SH-SY5Y (cell line): Measurements from ENCODE around the gene ABCA4.

Source experiments
- GATA2 ChIP-seq: IDR thresholded peaks from 2 replicates; pipeline ENCODE4 v1.6.1; 2011; ENCODE audit warnings: mild to moderate bottlenecking, low read depth, low read length
- GATA3 ChIP-seq: IDR thresholded peaks from 2 replicates; pipeline ENCODE4 v1.6.1; 2011; ENCODE audit warnings: low read depth, mild to moderate bottlenecking, low read length, moderate library complexity

ABCA4 gene

DNA sequence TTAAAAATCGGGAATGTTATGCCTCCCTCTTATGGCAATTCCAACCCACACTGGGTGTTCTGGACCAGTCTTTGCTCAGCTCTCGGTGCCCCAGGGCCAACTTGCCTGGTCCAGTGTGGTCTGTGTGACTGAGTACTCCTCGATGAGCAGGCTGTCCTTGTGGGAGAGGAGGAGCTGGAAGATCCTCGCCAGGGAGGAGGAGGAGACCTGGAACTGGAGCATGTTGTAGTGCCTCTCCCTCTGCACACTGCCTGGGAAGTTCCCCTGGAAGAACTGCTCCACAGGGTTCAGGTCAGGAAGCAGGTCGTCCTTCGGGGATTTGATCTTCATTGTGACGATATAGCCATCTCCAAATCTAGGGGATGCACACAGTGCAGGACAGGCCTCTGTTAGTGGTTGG, 123.2 kb downstream of the ABCA4 start:
- TF ChIP-seq GATA2 (no peak), GATA3 (no peak)

DNA sequence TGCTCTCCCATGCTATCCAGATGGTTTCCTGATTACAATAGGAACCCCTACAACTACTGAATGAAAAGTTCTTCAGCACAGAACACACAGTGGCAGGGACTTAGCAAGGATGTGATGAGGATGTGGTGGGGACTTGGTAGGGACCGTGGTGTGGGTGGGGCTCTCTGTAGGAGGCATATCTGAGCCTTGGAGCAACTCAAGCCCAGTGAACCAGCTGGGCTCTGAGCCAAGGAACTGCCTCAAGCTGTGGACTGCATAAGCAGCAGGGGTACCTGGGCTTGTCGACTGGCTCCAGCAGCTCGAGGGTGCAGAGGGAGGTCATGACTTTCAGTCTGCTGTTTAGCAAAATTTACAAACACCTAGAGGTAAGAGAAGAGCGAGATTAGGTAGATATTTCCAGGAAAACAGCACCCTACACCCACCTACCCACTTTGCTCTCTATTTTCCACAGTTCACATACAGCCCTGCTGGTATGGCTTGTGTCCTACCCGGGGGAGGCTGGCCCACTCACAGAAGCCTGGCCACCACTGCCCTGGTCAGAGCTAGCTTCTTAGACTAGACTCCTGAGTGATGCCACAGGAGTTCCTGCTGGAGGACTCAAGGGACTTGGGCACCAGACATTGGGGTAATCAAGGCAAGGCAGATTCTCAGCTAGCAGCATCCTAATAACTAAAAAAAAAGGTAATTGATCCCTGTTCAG, 125.0 kb downstream of the ABCA4 start:
- TF ChIP-seq GATA3: no peak
- TF ChIP-seq GATA2: no peak

DNA sequence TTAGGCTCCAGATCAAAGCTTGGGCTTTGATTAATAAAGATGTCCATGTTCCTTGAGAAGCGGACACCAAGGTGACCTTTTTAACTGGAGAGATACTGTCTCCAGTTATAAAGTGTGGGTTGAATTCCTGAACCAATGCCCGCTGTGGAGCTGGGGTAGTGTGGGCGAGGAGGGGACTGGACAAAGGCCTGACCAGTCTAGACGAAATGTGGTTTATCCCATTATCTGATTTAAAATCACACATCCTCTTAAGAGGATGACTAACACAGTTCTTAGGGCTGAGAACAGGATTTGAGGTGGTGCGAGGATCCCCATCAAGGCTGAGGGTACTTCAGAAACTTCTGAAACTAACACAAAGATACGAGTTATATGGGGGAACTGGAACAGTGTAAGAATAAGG, 127.2 kb downstream of the ABCA4 start:
- TF ChIP-seq GATA2 (no peak), GATA3 (no peak)

- TF ChIP-seq GATA3 (no peak), GATA2 (no peak)
These were observed 128.0 kb downstream of the ABCA4 start for GRCh38 chr1:93992954-93993353.

DNA sequence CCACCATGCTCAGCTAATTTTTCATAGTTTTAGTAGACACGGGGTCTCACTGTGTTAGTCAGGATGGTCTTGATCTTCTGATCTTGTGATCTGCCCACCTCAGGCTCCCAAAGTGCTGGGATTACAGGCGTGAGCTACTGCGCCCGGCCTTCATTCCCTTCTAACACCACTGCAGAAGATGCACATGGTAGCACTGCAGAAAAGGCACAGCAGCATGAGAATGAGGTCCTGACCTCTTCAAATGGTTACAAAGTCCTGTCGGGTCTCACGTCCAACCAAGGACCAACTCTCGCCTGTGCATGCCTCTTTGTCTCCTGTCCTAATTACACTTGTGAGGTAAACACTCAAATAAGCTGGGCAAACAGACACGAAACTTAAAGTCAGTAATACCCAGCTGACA, 128.8 kb downstream of the ABCA4 start:
- TF ChIP-seq GATA3 (no peak), GATA2 (no peak)

- TF ChIP-seq GATA3: no peak
These were observed 129.7 kb downstream of the ABCA4 start for GRCh38 chr1:93991271-93991670.

GRCh38 chr1:93990010-93990409, 130.9 kb downstream of the ABCA4 start:
- no peak for TF ChIP-seq GATA3
- TF ChIP-seq GATA2: no peak

DNA sequence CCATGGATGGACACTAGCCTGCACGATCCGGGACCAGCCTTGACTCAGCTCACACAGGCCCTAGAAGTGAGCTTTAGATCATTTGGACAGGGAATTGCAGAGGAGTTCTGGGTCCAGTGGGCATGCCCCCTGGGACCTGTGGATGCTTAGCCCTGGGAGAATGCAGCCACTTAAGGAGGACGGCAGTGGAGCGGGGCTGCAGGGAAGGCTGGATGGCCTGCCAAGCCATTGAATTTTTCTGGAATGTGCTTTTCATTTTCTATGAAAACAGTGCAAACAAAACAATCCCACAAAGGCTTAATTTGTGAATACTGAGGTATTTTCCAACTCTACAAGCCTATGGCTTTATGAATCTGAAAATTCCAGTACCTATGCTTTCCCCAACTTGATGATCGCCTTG, 131.3 kb downstream of the ABCA4 start:
- TF ChIP-seq GATA2 (no peak), GATA3 (no peak)

DNA sequence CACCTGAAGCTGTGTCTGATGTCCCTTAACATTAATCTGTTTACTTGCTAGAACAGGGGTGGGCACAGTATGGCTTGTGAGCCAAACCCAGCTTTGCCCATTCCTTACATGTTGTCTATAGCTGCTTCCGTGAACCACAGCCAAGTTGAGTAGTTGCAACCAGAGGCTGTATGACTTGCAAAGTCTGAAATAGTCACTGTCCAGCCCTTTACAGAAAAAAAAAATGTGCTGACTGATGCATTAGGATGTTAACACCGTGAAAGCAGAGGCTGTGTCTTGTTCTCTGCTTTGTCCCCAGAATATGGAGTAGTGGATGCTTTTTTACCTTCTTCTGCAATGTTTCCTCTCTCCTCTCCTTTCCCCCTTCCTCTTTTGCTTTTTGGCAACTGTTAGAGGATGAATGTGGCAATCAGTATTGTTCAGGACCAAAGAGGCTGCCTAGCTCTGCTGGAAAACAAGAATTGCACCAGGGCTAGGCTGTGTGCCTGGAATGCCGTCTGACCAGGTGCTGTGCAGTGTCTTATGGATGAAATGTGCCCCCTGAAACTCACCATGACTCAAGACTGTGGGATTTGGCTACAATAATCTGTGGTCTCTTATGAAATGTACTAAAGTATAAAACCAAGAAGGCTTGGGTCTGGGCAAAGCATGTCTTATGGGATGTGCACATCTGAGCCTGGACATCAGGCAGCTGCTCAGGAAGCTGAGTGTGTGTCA, 132.2 kb downstream of the ABCA4 start:
- TF ChIP-seq GATA2 (no peak), GATA3 (no peak)

GRCh38 chr1:93981274-93981667, 139.7 kb downstream of the ABCA4 start:
- TF ChIP-seq GATA3: no peak

DNA sequence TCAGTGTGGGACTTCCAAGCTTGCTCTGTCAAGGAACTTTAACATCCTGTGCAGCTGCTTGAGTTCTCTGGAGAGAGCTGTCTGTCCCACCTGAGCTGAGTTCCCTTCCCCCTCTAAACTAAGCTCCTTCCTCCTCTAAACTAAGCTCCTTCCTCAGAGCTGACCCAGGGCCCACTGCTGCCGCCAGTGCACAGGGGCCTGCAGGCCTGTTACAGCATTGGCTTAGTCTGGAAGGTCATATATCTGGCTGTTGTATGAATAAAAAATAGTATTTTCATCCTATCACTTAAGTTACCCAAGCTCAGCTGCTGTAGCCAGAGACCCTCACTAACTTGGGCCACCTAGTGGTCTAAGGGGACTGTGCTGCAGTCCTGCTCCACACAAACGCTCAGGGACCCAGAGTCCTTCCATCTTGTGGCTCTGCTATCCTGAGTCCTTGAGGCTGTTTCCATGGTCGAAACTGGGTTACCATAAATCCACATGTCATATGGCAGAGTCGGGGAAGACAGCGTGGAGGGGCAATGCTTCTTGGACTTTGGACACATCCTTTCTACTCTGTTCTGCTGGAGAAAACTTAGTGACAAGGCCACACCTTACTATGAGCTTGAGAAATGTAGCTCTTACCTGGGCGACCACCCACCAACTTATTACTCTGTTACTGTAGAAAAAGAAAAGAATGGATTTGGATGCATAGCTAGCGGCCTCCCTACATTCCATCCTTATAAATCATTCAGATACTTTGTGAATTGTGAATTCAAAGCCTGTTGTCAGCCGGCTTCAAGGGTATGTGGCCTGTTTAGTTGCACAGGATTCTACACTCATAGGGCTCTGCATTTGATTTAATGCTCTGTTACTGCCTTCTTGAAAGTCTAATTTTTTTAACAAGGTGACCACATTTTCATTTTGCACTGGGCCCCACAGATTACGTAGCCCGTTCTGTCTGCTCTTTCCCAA, 140.4 kb downstream of the ABCA4 start:
- TF ChIP-seq GATA3: no peak
- no peak for TF ChIP-seq GATA2

GRCh38 chr1:93979718-93980319, 141.1 kb downstream of the ABCA4 start:
- no peak for TF ChIP-seq GATA2
- TF ChIP-seq GATA3: no peak

DNA sequence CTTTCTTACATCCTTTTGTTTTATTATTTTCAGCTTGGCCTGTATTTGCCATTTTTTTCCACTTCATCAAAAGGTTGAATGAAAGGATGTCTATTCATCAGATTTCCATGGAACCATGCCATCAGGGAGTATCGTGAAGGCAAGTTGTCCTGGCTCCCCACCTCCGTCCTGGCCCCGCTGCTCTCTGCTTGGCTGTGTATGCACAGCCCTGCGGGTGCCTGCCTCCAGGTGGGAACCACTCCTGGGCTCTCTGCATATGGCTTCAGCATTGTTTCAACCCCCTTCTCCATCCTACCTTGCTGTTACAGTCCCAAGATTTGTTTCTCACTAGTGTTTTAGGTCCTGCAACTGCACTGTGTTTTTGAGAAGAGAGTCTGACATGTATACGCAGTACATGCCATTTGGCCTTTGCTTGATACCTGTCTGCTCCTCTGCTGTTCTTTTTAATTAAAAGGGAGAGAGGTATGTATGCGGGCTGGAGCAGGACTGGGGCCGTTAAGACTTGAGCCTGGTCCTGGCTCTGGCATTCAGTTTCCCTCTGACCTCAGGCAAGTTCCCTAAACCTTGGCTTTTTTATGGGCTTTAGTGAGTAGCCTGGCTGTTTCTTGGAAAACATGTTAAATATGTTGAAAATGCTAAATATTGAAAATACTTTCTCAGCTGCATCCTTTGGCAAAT, 141.8 kb downstream of the ABCA4 start:
- TF ChIP-seq GATA2 (no peak), GATA3 (no peak)

DNA sequence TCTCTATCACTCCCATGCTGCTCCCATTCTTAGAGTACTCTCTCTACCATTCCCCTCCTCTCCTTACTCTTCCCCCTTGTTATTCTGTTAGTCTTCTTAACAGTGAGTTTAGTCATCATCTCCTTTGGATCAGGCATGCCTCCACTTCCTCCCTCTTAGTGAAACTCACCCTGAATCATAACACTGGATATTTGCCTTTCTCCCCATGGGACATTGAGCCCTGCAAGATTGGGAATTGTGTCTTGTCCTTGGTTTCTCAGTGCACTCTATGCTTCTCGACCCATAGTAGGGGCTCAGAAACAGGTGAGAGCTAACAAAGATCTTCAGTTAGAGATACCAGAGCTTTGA, 143.4 kb downstream of the ABCA4 start:
- no peak for TF ChIP-seq GATA2
- no peak for TF ChIP-seq GATA3
